Myocyte (in vitro differentiated cells): ENCODE measurements around the gene RNASE7. TPM values are rescaled to one million over a fixed set of nuclear protein-coding genes. Genes with fewer than 3 reads are reported as not detected.
A peak's percentile ranks its signal among the peaks of the same experiment; 100 is the strongest.

Experiments used
- DNase-seq: peaks from one replicate; pipeline ENCODE4 v3.0.0-alpha.2; 2012; ENCODE audit warnings: low read depth
- total RNA-seq: library from RNA; depleted of rRNA; stranded (reverse); fragments of >200 nt; gene quantifications from 2 replicates; pipeline ENCODE4 v1.2.3, GENCODE V29; 2014

RNASE7 gene
- total RNA-seq, 1 donor from 2014 or later: not detected

DNA sequence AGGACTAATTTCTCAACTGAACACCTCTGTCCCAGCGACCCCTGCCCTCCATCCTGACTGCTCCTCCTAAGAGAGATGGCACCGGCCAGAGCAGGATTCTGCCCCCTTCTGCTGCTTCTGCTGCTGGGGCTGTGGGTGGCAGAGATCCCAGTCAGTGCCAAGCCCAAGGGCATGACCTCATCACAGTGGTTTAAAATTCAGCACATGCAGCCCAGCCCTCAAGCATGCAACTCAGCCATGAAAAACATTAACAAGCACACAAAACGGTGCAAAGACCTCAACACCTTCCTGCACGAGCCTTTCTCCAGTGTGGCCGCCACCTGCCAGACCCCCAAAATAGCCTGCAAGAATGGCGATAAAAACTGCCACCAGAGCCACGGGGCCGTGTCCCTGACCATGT lies 756 bp downstream of the RNASE7 start:
- peak; percentile 76 for DNase-seq

GRCh38 chr14:21043387-21043973 lies 1.3 kb downstream of the RNASE7 start:
- no peak for DNase-seq

GRCh38 chr14:21043974-21044618 lies 1.9 kb downstream of the RNASE7 start:
- no peak for DNase-seq

GRCh38 chr14:21047378-21047781 lies 5.2 kb downstream of the RNASE7 start:
- no peak for DNase-seq

- no peak for DNase-seq
Observed at GRCh38 chr14:21048638-21049037, 6.5 kb downstream of the RNASE7 start.

GRCh38 chr14:21049271-21049673 lies 7.1 kb downstream of the RNASE7 start:
- no peak for DNase-seq

GRCh38 chr14:21050597-21050996 lies 8.4 kb downstream of the RNASE7 start:
- no peak for DNase-seq

GRCh38 chr14:21053184-21054122 lies 11.3 kb downstream of the RNASE7 start:
- DNase-seq: no peak

DNA sequence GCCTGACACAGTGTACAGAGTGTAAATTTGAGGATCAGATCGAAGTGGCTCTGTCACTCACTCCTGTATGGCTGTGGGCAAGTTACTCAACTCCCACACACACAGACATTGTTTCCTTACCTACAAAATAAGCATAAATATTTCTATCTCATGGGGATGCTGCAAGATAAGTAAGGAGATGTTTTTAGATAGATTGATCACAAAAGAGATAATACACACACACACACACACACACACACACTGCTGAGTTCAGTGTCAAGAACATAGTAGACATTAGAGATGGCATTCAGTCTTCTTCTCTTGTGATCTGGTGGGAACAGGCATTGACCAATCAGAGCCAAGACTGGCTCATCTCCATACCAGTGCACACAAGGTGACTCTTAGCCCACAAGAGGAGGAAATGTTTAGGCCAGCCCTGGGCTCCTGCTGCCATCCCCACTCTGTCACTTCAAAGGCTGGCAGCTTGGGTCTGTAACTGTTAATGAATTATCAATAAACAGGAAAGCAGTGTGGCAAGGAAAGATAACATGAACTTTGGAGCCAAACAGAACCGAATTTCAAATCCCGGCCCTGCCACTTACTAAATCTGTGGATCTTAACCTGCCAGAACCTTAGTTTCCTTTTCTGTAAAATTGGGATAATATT lies 12.1 kb downstream of the RNASE7 start:
- DNase-seq: no peak

DNA sequence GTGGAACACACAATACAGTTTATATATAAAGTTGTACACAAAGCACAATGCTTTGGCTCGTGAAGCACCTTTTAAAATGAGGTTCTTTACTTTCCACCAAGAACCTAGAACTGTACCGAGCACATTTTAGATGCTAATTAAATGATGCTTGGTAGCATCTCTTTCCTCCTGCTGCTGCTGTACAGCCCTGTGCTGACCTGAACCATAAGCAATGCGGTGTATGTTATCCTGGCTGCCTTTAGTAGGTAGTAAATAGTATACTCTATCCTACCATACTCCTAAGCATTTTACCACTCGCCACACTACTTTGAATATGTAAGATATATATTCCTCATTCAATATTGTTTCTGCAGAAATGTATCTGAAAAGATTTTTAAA lies 12.6 kb downstream of the RNASE7 start:
- DNase-seq: no peak

- no peak for DNase-seq
Observed at GRCh38 chr14:21055432-21056117, 13.4 kb downstream of the RNASE7 start.

- peak; percentile 35 for DNase-seq
Observed at GRCh38 chr14:21056520-21057163, 14.5 kb downstream of the RNASE7 start.

DNA sequence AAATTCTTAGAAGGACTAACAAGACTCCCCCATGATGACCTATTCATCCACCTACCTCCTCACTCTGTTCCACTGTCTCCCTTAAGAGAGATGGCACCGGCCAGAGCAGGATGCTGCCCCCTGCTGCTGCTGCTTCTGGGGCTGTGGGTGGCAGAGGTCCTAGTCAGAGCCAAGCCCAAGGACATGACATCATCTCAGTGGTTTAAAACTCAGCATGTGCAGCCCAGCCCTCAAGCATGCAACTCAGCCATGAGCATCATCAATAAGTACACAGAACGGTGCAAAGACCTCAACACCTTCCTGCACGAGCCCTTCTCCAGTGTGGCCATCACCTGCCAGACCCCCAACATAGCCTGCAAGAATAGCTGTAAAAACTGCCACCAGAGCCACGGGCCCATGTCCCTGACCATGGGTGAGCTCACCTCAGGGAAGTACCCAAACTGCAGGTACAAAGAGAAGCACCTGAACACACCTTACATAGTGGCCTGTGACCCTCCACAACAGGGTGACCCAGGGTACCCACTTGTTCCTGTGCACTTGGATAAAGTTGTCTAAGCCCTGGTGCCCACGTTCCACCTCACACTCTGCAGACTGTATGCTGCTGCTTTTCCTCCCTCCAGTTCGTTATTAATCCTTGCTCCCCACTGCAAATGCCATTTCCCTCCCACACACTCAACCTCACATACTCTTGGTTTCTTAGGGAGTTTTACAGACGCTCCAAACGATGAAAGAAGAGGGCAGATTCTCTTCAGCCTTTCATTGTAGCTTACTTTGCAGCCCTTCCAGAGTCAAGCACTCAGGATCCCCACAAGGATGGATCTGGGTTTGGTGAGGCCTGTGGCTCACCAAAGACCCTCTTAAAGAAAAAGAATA lies 15.9 kb downstream of the RNASE7 start, which contains the start of gene RNASE8:
Gene RNASE8, plus strand, starts transcription at position 20 of the 873 bp plus-strand sequence. Its CDS starts 71 bp downstream, at position 91.
- DNase-seq: peak; percentile 47

DNA sequence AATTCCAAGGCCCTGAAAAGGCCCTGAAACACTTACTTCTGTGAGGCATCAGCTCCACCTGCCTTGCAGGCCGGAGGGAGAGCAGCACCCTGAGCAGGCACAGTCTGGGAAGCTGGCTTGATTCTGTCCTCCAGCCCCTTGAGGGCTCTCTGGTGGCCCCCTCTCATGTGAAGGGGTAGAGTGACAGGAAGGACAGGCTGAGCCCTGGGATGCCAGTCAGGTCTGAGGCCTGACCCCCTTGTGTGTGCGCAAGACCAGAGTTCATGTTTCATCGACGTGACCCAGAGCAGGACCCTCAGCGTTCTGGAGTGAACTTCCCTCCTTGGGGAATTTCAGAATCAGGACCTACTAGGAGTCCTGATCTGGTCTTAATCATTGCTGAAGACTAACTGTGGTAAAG lies 16.7 kb downstream of the RNASE7 start:
- DNase-seq: no peak

GRCh38 chr14:21059842-21060613 lies 17.9 kb downstream of the RNASE7 start:
- no peak for DNase-seq

DNA sequence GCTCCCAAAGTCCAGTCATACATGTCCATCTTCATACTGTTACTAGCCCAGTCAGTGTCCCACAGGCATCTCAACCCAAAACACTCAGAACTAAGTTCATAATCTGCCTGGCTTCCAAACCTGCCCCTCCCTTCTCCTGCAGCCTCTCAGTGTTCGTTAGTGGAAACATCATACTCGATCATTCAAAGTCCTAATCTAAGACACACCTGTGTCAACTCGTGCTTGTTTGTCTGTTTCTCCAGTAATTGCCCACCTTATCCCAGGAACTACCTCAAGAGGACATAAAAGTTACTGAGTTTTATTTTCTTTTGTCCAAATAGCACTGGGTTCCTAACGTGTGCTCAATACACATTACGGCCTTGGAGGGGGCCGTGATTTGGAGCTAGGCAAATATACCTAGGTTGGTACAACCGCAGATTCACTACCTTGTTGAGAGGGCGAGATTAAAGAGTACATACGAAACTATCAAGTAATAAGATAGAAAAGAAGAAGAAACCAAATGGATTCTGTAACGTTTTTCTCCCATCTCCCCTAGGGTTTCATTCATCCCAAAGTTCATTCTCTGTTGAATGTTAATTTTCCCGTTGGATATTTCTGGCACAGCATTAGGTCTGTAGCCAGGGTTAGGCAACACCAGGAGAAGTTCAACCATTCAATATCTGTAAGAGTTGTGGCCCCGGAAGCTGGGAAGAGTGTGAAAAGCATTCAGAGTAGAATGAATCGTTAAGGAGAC lies 18.6 kb downstream of the RNASE7 start:
- DNase-seq: no peak

- DNase-seq: no peak
Observed at GRCh38 chr14:21061347-21061668, 19.1 kb downstream of the RNASE7 start.

GRCh38 chr14:21063479-21063878 lies 21.3 kb downstream of the RNASE7 start:
- peak; percentile 68 for DNase-seq
